ENCODE measurements around the gene LILRA2.

DNA sequence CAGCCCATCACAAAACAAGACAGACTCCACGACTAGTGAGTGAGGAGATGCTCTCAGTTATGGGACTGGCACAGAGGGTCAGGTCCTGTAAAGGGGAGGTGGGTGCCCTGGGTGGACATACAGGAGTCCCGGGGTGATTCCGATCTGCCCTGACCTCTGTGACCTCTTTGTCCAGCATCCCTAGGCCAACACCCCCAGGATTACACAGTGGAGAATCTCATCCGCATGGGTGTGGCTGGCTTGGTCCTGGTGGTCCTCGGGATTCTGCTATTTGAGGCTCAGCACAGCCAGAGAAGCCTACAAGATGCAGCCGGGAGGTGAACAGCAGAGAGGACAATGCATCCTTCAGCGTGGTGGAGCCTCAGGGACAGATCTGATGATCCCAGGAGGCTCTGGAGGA, 13.4 kb downstream of the LILRA2 start:
- TF ChIP-seq, protein P1, sequence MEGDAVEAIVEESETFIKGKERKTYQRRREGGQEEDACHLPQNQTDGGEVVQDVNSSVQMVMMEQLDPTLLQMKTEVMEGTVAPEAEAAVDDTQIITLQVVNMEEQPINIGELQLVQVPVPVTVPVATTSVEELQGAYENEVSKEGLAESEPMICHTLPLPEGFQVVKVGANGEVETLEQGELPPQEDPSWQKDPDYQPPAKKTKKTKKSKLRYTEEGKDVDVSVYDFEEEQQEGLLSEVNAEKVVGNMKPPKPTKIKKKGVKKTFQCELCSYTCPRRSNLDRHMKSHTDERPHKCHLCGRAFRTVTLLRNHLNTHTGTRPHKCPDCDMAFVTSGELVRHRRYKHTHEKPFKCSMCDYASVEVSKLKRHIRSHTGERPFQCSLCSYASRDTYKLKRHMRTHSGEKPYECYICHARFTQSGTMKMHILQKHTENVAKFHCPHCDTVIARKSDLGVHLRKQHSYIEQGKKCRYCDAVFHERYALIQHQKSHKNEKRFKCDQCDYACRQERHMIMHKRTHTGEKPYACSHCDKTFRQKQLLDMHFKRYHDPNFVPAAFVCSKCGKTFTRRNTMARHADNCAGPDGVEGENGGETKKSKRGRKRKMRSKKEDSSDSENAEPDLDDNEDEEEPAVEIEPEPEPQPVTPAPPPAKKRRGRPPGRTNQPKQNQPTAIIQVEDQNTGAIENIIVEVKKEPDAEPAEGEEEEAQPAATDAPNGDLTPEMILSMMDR (optimal IDR thresholded peaks at IDR 0.05 in 1 of 3, IDR thresholded peaks at IDR 0.05 in 1 of 3, conservative IDR thresholded peaks at IDR 0.05 in 1 of 3; ENCODE audit: extremely low read depth in 1 of 3, insufficient read depth in 2 of 3, low read length in 3 of 3): no peak
- TF ChIP-seq EZH2 (IDR thresholded peaks at IDR 0.05; ENCODE audit: low read length): no peak
